ENCODE measurements around the gene TROAP. TPM values are rescaled to one million over a fixed set of nuclear protein-coding genes. Genes with fewer than 3 reads are reported as not detected.
A peak's percentile ranks its signal among the peaks of the same experiment; 100 is the strongest.

Gene TROAP
- total RNA-seq, 1 donor from 2014 or later: 1.2 TPM

- DNase-seq: peak; percentile 39
Measured at GRCh38 chr12:49342066-49342913, 19.2 kb downstream of the TROAP start.

- DNase-seq: no peak
Measured at GRCh38 chr12:49342914-49343731, 20.1 kb downstream of the TROAP start.

GRCh38 chr12:49344486-49345050 is 21.5 kb downstream of the TROAP start:
- DNase-seq: no peak

- DNase-seq: no peak
Measured at GRCh38 chr12:49345051-49345824, 22.2 kb downstream of the TROAP start.

- DNase-seq: no peak
Measured at GRCh38 chr12:49345825-49346658, 23.0 kb downstream of the TROAP start.

GRCh38 chr12:49346659-49347310 is 23.7 kb downstream of the TROAP start, which contains the start of gene DNAJC22:
TSS of gene DNAJC22 (plus strand) at chr12:49346888. CDS start at chr12:49348873, 1,985 bp downstream.
- DNase-seq: no peak

GRCh38 chr12:49347311-49348193 is 24.5 kb downstream of the TROAP start:
- peak; percentile 77 for DNase-seq

GRCh38 chr12:49348781-49349180 is 25.7 kb downstream of the TROAP start:
- no peak for DNase-seq

- DNase-seq: no peak
Measured at GRCh38 chr12:49349266-49349665, 26.2 kb downstream of the TROAP start.

GRCh38 chr12:49352351-49352750 is 29.3 kb downstream of the TROAP start:
- DNase-seq: no peak

- DNase-seq: no peak
Measured at GRCh38 chr12:49355913-49356312, 32.9 kb downstream of the TROAP start.

GRCh38 chr12:49357103-49357678 is 34.1 kb downstream of the TROAP start:
- no peak for DNase-seq

- DNase-seq: peak; percentile 21
Measured at GRCh38 chr12:49358483-49359141, 35.6 kb downstream of the TROAP start.

- DNase-seq: no peak
Measured at GRCh38 chr12:49359671-49360070, 36.6 kb downstream of the TROAP start.

GRCh38 chr12:49362077-49362476 is 39.0 kb downstream of the TROAP start:
- DNase-seq: no peak

GRCh38 chr12:49364989-49365388 is 41.9 kb downstream of the TROAP start:
- DNase-seq: no peak

GRCh38 chr12:49365542-49365941 is 42.5 kb downstream of the TROAP start:
- DNase-seq: no peak

- no peak for DNase-seq
Measured at GRCh38 chr12:49366096-49366651, 43.1 kb downstream of the TROAP start.
